Mammary epithelial cell (primary cell): ENCODE data around the gene PNPO.

Experiments used
- EZH2 ChIP-seq: IDR thresholded peaks from 2 replicates; pipeline ENCODE4 v1.6.1; 2012; ENCODE audit warnings: low read length, inconsistent platforms, borderline replicate concordance
- TF ChIP-seq, protein P1 (sequence below), 2 donors: IDR thresholded peaks in 1 of 2; conservative IDR thresholded peaks in 1 of 2; 2 replicates each; pipeline ENCODE4 v1.5.1; 2011 to 2012; ENCODE audit warnings: inconsistent platforms in 2 of 2, low read length in 2 of 2, mild to moderate bottlenecking in 2 of 2, control low read depth in 1 of 2, low read depth in 1 of 2; ENCODE audit not compliant: insufficient read depth in 1 of 2; ENCODE audit errors: extremely low read depth in 1 of 2

DNA sequence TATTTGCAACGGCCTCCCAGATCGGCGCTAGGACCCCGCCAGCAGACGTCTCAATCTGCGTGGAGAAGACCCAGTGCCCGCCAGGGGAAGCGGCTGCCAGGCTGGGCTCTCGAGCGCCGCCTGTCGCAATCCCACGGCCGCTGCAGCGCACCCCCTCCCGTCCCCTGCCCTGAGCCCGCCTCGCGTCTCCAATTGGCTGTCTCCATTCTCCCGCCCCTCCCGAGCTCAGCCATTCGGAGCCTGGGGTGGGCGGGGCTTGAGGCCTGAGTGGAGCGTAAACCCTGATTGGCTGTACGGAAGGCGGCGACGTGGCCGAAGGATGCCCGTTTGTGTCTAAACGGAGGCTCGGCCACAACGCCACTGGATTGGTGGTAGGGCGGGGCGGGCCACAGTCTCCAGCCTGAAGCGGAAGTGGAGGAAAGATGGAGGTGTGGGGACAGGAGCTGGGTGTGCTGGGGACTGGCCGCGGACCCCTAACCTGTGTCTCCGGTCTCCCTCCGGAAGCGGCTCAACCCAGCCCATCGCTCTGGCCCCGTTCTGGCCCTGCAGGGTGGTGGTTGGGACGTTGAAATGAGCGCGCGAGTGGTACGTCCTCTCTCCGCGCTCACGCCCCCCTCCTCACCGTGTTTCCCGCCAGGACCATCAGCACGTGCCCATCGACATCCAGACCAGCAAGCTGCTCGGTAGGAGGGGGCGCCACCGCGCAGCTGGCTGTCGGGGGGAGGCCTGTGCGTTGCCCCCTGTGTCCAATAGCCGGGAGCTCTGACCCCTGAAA lies 29.5 kb downstream of the PNPO start, which contains the start of gene CDK5RAP3:
- TF ChIP-seq, protein P1, sequence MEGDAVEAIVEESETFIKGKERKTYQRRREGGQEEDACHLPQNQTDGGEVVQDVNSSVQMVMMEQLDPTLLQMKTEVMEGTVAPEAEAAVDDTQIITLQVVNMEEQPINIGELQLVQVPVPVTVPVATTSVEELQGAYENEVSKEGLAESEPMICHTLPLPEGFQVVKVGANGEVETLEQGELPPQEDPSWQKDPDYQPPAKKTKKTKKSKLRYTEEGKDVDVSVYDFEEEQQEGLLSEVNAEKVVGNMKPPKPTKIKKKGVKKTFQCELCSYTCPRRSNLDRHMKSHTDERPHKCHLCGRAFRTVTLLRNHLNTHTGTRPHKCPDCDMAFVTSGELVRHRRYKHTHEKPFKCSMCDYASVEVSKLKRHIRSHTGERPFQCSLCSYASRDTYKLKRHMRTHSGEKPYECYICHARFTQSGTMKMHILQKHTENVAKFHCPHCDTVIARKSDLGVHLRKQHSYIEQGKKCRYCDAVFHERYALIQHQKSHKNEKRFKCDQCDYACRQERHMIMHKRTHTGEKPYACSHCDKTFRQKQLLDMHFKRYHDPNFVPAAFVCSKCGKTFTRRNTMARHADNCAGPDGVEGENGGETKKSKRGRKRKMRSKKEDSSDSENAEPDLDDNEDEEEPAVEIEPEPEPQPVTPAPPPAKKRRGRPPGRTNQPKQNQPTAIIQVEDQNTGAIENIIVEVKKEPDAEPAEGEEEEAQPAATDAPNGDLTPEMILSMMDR (conservative IDR thresholded peaks at IDR 0.05 in 1 of 2, IDR thresholded peaks at IDR 0.05 in 1 of 2; ENCODE audit: extremely low read depth in 1 of 2, insufficient read depth in 1 of 2, low read depth in 1 of 2, low read length in 2 of 2), result peak; percentile 72 to 93
- TF ChIP-seq EZH2, result no peak
